Activated CD8-positive, alpha-beta memory T cell treated with anti-CD3 and anti-CD28 coated beads, Interleukin-2, amount 50 U/mL, for 1 hour (primary cell): ENCODE results near the gene STAT1.
"Not testable (repeated sequence)": the region's sequence is repeated elsewhere in the genome, so short reads cannot be mapped to it uniquely, and the experiment has no call there.

Source experiments
- DNase-seq: peaks from one replicate; pipeline ENCODE4 v3.0.0-alpha.2; 2020; ENCODE audit errors: extremely low read depth

The STAT1 gene

GRCh38 chr2:191006997-191007783 lies 6.8 kb downstream of the STAT1 start:
- no peak for DNase-seq

GRCh38 chr2:191006297-191006696 lies 7.7 kb downstream of the STAT1 start:
- no peak for DNase-seq

GRCh38 chr2:191003405-191004309 lies 10.3 kb downstream of the STAT1 start:
- no peak for DNase-seq

GRCh38 chr2:191001624-191002023 lies 12.3 kb downstream of the STAT1 start:
- no peak for DNase-seq

GRCh38 chr2:191001032-191001431 lies 12.9 kb downstream of the STAT1 start:
- no peak for DNase-seq

GRCh38 chr2:190999949-191000665 lies 13.9 kb downstream of the STAT1 start:
- no peak for DNase-seq

- DNase-seq = no peak
These were observed 14.9 kb downstream of the STAT1 start for GRCh38 chr2:190999058-190999457.

GRCh38 chr2:190997526-190998113 lies 16.4 kb downstream of the STAT1 start:
- no peak for DNase-seq

GRCh38 chr2:190996947-190997346 lies 17.0 kb downstream of the STAT1 start:
- no peak for DNase-seq

- no peak for DNase-seq
These were observed 17.5 kb downstream of the STAT1 start for GRCh38 chr2:190996338-190996946.

GRCh38 chr2:190995315-190995714 lies 18.7 kb downstream of the STAT1 start:
- DNase-seq = not testable (repeated sequence)

GRCh38 chr2:190994148-190994547 lies 19.8 kb downstream of the STAT1 start:
- no peak for DNase-seq

- DNase-seq = no peak
These were observed 20.7 kb downstream of the STAT1 start for GRCh38 chr2:190993292-190993643.

- DNase-seq = no peak
These were observed 23.8 kb downstream of the STAT1 start for GRCh38 chr2:190990132-190990531.

GRCh38 chr2:190988910-190989309 lies 25.1 kb downstream of the STAT1 start:
- DNase-seq = no peak

GRCh38 chr2:190987938-190988337 lies 26.0 kb downstream of the STAT1 start:
- no peak for DNase-seq

- DNase-seq = no peak
These were observed 26.9 kb downstream of the STAT1 start for GRCh38 chr2:190987116-190987515.

- DNase-seq = no peak
These were observed 27.6 kb downstream of the STAT1 start for GRCh38 chr2:190986221-190986953.

GRCh38 chr2:190984595-190984994 lies 29.4 kb downstream of the STAT1 start:
- DNase-seq = no peak

GRCh38 chr2:190982262-190983034 lies 31.5 kb downstream of the STAT1 start:
- no peak for DNase-seq
